Dedifferentiated amniotic fluid mesenchymal stem cell (primary cell): ENCODE results near the gene MACIR.

ENCODE experiments used
- DNase-seq: peaks from one replicate; pipeline ENCODE4 v3.0.0-alpha.2; 2016; ENCODE audit errors: extremely low spot score

Gene MACIR

GRCh38 chr5:103291606-103292005 is 33.0 kb downstream of the MACIR start:
- no peak for DNase-seq

- DNase-seq, result no peak
These were observed 34.5 kb downstream of the MACIR start for GRCh38 chr5:103293099-103293498.

DNA sequence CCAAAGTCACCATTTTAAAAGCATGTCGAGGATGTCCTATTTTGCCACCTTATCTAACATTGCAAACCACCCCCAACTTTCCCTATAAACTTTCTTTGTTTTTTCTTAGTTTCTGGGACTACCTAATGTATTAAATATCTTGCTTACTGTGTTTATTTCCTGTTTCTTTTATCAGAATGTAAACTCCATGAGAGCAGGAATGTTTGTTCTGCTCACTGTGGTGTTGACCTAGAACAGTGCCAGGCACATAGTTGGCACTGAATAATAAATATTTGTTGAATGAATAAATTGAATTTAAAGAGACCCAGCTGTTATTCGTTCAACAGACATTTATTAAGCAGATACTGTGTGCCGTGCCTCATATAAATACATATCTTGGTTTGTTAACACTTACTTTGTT is 35.2 kb downstream of the MACIR start:
- no peak for DNase-seq

DNA sequence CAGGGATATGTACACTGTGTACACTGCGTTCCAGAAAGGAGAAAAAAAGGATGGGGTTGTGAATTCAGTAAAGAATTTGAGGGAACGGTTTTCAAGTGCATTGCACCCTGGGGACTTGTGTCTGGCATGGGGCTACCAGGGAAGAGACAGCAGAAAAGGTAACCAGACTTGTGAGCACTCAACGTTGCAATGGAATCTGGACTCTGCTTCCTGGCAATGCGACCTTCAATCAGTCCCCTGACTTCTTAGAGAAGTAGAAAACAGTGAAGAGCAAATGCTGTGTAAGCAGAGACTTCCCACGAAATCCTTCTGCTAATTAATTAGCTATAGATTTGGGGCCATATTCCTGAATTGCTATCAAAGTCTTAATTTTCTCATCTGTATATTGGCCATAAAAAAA is 36.3 kb downstream of the MACIR start:
- DNase-seq, result no peak

GRCh38 chr5:103295424-103295823 is 36.9 kb downstream of the MACIR start:
- no peak for DNase-seq

- no peak for DNase-seq
These were observed 37.3 kb downstream of the MACIR start for GRCh38 chr5:103295871-103296270.

GRCh38 chr5:103298117-103298516 is 39.6 kb downstream of the MACIR start:
- no peak for DNase-seq

GRCh38 chr5:103298607-103299188 is 40.1 kb downstream of the MACIR start:
- DNase-seq, result no peak

DNA sequence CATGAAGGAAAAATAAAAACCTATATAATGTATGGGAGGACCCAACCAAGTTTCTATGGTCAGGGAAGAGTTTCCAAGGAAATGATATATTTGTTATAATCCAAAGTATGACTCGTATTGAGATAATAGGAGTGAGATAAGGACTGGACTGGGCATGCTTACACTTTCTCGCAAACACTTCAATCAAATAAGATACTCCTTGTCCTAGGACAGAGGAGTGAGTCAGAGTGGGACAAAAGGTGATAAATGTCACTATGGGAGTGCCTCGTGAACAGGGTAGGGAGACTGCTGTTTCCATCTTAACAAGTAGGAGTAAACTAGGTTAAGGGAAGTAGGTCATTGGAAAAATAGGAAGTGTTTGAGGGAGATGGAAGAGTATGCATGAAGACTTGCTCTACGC is 47.2 kb downstream of the MACIR start:
- DNase-seq, result no peak

DNA sequence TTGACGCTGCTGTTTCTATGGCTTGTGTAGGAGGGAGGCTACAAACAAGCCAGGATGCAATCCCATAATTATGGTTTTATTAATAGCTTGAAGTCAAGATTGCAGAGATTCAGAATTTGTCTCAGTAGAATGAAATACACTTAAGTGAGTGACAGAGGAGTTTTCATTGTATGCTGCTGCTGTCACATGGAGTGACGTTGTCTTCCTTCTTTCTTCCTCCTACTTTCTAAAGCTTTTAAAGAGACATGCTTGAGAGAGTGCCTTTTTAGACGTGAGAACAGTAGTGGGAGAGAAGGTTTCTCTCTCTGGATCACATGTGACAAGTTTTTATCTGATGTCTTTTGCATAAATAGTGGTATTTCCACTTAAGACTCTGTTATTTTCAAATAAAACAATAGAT is 48.9 kb downstream of the MACIR start:
- DNase-seq, result no peak

GRCh38 chr5:103308774-103309173 is 50.2 kb downstream of the MACIR start:
- no peak for DNase-seq

- no peak for DNase-seq
These were observed 54.5 kb downstream of the MACIR start for GRCh38 chr5:103313056-103313455.

GRCh38 chr5:103315455-103315854 is 56.9 kb downstream of the MACIR start:
- DNase-seq, result no peak

DNA sequence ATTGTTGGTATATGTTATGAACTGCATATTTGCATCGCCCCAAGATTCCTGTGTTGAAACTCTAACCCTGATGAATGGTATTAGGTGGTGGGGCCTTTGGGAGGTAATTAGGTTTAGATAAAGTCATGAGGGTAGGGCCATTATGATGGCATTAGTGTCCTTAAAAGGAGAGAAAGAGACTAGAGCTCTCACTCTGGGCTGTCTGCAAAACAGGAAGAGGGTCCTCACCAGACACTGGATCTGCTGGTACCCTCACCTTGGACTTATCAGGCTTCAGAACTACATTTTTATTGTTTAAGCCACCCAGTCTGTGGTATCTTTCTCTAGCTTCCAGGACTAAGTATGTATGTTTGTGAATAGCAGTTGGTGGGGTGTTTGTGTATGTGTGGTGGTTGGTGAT is 68.9 kb downstream of the MACIR start:
- DNase-seq, result no peak

GRCh38 chr5:103327893-103328292 is 69.3 kb downstream of the MACIR start:
- no peak for DNase-seq
